ENCODE measurements around the gene SNRPB2.

GRCh38 chr20:16710781-16711180 lies 19.0 kb upstream of the SNRPB2 start:
- TF ChIP-seq EZH2phosphoT487 (IDR thresholded peaks at IDR 0.05; ENCODE audit: insufficient read depth, low read depth) (no peak), EZH2 (IDR thresholded peaks at IDR 0.05; ENCODE audit: insufficient read depth, poor library complexity, severe bottlenecking) (no peak)
